Activated T-helper 2 cell treated with anti-CD3 and anti-CD28 coated beads, Interferon-gamma antibody, Interleukin-2, Interleukin-4, amounts not matched to agents 10 μg/mL and 5 μg/mL and 100 μg/mL, durations not matched to agents 14 hours and 24 hours and 36 hours (primary cell): Measurements from ENCODE around the gene SRR. TPM values are rescaled to one million over a fixed set of nuclear protein-coding genes. Genes with fewer than 3 reads are reported as not detected.

Source experiments
- DNase-seq: peaks from one replicate; pipeline ENCODE4 v3.0.0; 2021; ENCODE audit warnings: low spot score
- H3K27ac Mint-ChIP-seq: one replicate; pipeline ENCODE4 v1.8.0; 2021; ENCODE audit warnings: mixed read lengths
- H3K27me3 Mint-ChIP-seq: one replicate; pipeline ENCODE4 v1.8.0; 2021; ENCODE audit warnings: low read depth, mixed read lengths
- H3K36me3 Mint-ChIP-seq: one replicate; pipeline ENCODE4 v1.8.0; 2021; ENCODE audit warnings: low read depth, mixed read lengths
- H3K4me1 Mint-ChIP-seq: one replicate; pipeline ENCODE4 v1.8.0; 2021; ENCODE audit warnings: low read depth, mixed read lengths
- H3K4me3 Mint-ChIP-seq: one replicate; pipeline ENCODE4 v1.8.0; 2021; ENCODE audit warnings: low read depth, mild to moderate bottlenecking, moderate library complexity, mixed read lengths
- H3K9me3 Mint-ChIP-seq: one replicate; pipeline ENCODE4 v1.8.0; 2021; ENCODE audit warnings: mixed read lengths
- intact Hi-C: fragments of 100-400 bp; cut with micrococcal nuclease; formaldehyde crosslinking; loops from one replicate; pipeline ENCODE4 v1.15.1; 2023
- total RNA-seq: library from RNA; stranded (reverse); gene quantifications from 2 replicates; pipeline ENCODE4 v1.2.3, GENCODE V29; 2022

Gene SRR
- total RNA-seq, 1 donor from 2014 or later = 17.3 TPM

DNA sequence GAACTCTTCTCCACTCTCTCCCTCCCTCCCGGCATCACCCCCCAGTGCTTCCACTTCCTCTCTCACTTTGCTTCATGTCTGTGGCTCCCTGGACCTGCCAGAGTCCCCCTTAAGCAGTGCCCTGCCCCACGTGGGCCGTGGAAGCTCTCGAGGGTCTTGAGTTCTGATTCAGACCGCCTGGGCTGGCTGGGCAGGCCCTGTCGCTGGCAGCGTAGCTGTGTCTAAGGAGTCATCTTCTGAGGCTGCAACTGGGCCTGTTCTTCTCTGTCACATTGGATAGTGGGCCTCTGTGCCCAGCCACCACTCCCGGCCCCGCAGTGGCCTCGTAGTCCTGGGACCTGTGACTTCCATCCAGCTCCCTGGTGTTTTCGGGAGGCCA is 66.5 kb downstream of the SRR start:
- no peaks in the 10 kb centered on the region for H3K27me3 Mint-ChIP-seq
- H3K4me3 Mint-ChIP-seq = no peak overlapping the region
- intact Hi-C loops = no loop called here
- peaks cover 3% of the 10 kb centered on the region for H3K36me3 Mint-ChIP-seq
- H3K27ac Mint-ChIP-seq = no peak overlapping the region
- no peak for DNase-seq
- no peaks in the 10 kb centered on the region for H3K4me1 Mint-ChIP-seq
- no peaks in the 10 kb centered on the region for H3K9me3 Mint-ChIP-seq

DNA sequence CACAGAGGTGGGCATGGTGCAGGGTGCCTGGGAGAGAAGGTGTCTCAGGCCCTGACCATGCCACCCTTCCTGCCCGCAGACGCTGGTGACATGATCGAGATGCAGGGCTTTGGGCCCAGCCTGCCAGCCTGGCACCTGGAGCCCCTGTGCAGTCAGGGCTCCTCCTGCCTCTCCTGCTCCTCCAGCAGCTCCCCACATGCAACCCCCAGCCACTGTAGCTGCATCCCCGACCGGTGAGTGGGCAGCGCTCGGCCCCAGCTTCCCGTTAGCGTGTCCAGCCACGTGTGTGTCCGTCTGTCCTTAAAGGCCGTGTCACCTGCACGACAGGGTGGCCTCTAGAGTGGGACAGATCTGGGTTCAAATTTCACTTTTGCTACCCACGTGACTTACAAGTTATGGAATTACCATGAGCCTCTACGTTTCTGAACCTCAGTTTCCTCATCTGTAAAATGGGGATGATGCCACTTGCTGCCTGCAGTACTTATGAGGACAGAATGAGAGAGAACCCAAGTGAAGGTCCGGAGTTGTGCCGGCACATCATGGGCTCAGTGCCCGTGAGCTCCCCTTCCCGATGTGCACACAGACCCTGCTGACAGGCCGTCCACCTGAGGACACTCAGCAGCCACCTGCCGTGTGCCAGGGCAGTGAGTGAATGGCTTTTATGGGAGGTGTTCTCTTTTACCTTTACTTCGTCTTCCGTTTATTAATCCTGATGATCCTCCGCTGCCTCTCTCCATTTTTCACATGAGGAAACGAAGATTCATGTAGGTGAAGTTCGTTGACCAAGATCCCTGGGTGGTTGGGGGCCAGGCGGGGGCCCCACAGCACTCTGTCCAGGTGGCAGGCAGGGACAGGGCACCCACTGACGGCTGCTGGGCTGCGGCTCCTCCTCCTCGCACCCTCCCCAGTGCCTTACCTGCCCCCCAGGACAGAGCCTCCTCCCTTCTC is 67.7 kb downstream of the SRR start:
- Mint-ChIP-seq H3K4me3 (no peak overlapping the region), H3K36me3 (peaks cover 2% of the 10 kb centered on the region), H3K4me1 (no peaks in the 10 kb centered on the region), H3K27me3 (no peaks in the 10 kb centered on the region), H3K9me3 (no peaks in the 10 kb centered on the region), H3K27ac (no peak overlapping the region)
- no peak for DNase-seq
- intact Hi-C loops = no loop called here

- Mint-ChIP-seq H3K27ac (no peak overlapping the region), H3K36me3 (peaks cover 3% of the 10 kb centered on the region), H3K27me3 (no peaks in the 10 kb centered on the region), H3K9me3 (no peaks in the 10 kb centered on the region), H3K4me1 (no peaks in the 10 kb centered on the region), H3K4me3 (no peak overlapping the region)
- intact Hi-C loops = no loop called here
- DNase-seq = no peak
Measured at GRCh38 chr17:2372180-2372579, 68.4 kb downstream of the SRR start.

GRCh38 chr17:2372681-2373080 is 68.9 kb downstream of the SRR start:
- peaks cover 7% of the 10 kb centered on the region for H3K36me3 Mint-ChIP-seq
- H3K4me1 Mint-ChIP-seq = no peaks in the 10 kb centered on the region
- no peaks in the 10 kb centered on the region for H3K27me3 Mint-ChIP-seq
- intact Hi-C loops = no loop called here
- H3K4me3 Mint-ChIP-seq = no peak overlapping the region
- no peaks in the 10 kb centered on the region for H3K9me3 Mint-ChIP-seq
- H3K27ac Mint-ChIP-seq = no peak overlapping the region
- DNase-seq = no peak

- H3K9me3 Mint-ChIP-seq = no peaks in the 10 kb centered on the region
- H3K27me3 Mint-ChIP-seq = no peaks in the 10 kb centered on the region
- H3K4me3 Mint-ChIP-seq = no peak overlapping the region
- intact Hi-C loops = no loop called here
- no peaks in the 10 kb centered on the region for H3K4me1 Mint-ChIP-seq
- H3K27ac Mint-ChIP-seq = no peak overlapping the region
- DNase-seq = no peak
- H3K36me3 Mint-ChIP-seq = peaks cover 7% of the 10 kb centered on the region
Measured at GRCh38 chr17:2373179-2373578, 69.4 kb downstream of the SRR start.

Other genes starting within 250 kb of the SRR start
- gene HIC1, start 248.8 kb upstream of the SRR start, total RNA-seq = 42.6 and 43.5 TPM in 2 replicates
- 33.5 and 43.0 TPM in 2 replicates for gene SMG6, start 165 bp upstream of the SRR start, total RNA-seq
- 75.9 and 78.3 TPM in 2 replicates for gene TSR1, start 32.5 kb downstream of the SRR start, total RNA-seq
- 50.6 and 55.4 TPM in 2 replicates for gene SGSM2, start 33.6 kb downstream of the SRR start, total RNA-seq
- gene MNT, start 97.1 kb downstream of the SRR start, total RNA-seq = 28.1 and 30.4 TPM in 2 replicates
- gene METTL16, start 207.9 kb downstream of the SRR start, total RNA-seq = 49.1 and 49.2 TPM in 2 replicates